SK-N-SH treated with all-trans-retinoic acid at 6 μM for 48 hours (cell line): Measurements from ENCODE around the gene HAUS8.
A peak's percentile ranks its signal among the peaks of the same experiment; 100 is the strongest.
"Not testable (repeated sequence)": the region's sequence is repeated elsewhere in the genome, so short reads cannot be mapped to it uniquely, and the experiment has no call there.

Source experiments
- ATAC-seq: fragments of 200-7000 bp; cut with Tn5 transposase; 3 replicates; pipeline ENCODE4 v1.9.1; 2020; ENCODE audit warnings: mild to moderate bottlenecking, moderate library complexity
- ARNTL ChIP-seq: fragments of 450-650 bp; formaldehyde crosslinking; IDR thresholded peaks from 2 replicates; pipeline ENCODE4 v1.5.0; 2020; ENCODE audit warnings: low read depth, mild to moderate bottlenecking, moderate library complexity, borderline replicate concordance
- BACH2 ChIP-seq: fragments of 250-450 bp; sonication (Bioruptor Pico); IDR thresholded peaks from 2 replicates; pipeline ENCODE4 v1.9.0; 2021; ENCODE audit warnings: mild to moderate bottlenecking, borderline replicate concordance
- CSDC2 ChIP-seq: fragments of 250-450 bp; sonication (Bioruptor Pico); IDR thresholded peaks from 2 replicates; pipeline ENCODE4 v1.5.0; 2020; ENCODE audit warnings: mild to moderate bottlenecking, moderate library complexity
- ESRRG ChIP-seq: fragments of 250-450 bp; sonication (Bioruptor Pico); IDR thresholded peaks from 2 replicates; pipeline ENCODE4 v1.6.1; 2021; ENCODE audit warnings: mild to moderate bottlenecking
- GLIS3 ChIP-seq: fragments of 250-450 bp; sonication (Bioruptor Pico); IDR thresholded peaks from 2 replicates; pipeline ENCODE4 v1.5.0; 2020; ENCODE audit warnings: mild to moderate bottlenecking, moderate library complexity
- ISL1 ChIP-seq: fragments of 250-450 bp; sonication (Bioruptor Pico); IDR thresholded peaks from 2 replicates; pipeline ENCODE4 v2.1.2; 2022; ENCODE audit warnings: mild to moderate bottlenecking, moderate library complexity
- OSR1 ChIP-seq: fragments of 250-450 bp; sonication (Bioruptor Pico); IDR thresholded peaks from 2 replicates; pipeline ENCODE4 v1.8.0; 2022; ENCODE audit warnings: moderate library complexity, mild to moderate bottlenecking, inconsistent platforms
- PPARA ChIP-seq: fragments of 250-450 bp; sonication (Bioruptor Pico); IDR thresholded peaks from 2 replicates; pipeline ENCODE4 v1.5.0; 2020; ENCODE audit warnings: mild to moderate bottlenecking, borderline replicate concordance
- RARB ChIP-seq: fragments of 250-450 bp; sonication (Bioruptor Pico); IDR thresholded peaks from 2 replicates; pipeline ENCODE4 v1.8.0; 2021; ENCODE audit warnings: mild to moderate bottlenecking, moderate library complexity
- SNAI2 ChIP-seq: fragments of 250-450 bp; sonication (Bioruptor Pico); IDR thresholded peaks from 2 replicates; pipeline ENCODE4 v1.5.0; 2020; ENCODE audit warnings: mild to moderate bottlenecking, moderate library complexity
- ZFP3 ChIP-seq: fragments of 250-450 bp; sonication (Bioruptor Pico); IDR thresholded peaks from 2 replicates; pipeline ENCODE4 v1.5.0; 2020; ENCODE audit warnings: mild to moderate bottlenecking, moderate library complexity
- ZFP30 ChIP-seq: fragments of 450-650 bp; formaldehyde crosslinking; IDR thresholded peaks from 2 replicates; pipeline ENCODE4 v1.5.0; 2022; ENCODE audit warnings: mild to moderate bottlenecking, moderate library complexity
- ZNF565 ChIP-seq: fragments of 450-650 bp; formaldehyde crosslinking; conservative IDR thresholded peaks from 2 replicates; pipeline ENCODE4 v1.5.0; 2020; ENCODE audit warnings: low read depth, mild to moderate bottlenecking, moderate library complexity
- ZNF70 ChIP-seq: fragments of 450-650 bp; formaldehyde crosslinking; IDR thresholded peaks from 2 replicates; pipeline ENCODE4 v1.5.0; 2020; ENCODE audit warnings: mild to moderate bottlenecking, moderate library complexity
- ZNF8 ChIP-seq: fragments of 450-650 bp; formaldehyde crosslinking; IDR thresholded peaks from 2 replicates; pipeline ENCODE4 v1.5.0; 2020; ENCODE audit warnings: mild to moderate bottlenecking, moderate library complexity
- TF ChIP-seq, protein P1 (sequence below): fragments of 250-450 bp; sonication (Bioruptor Pico); IDR thresholded peaks from 2 replicates; pipeline ENCODE4 v1.5.0; 2020; ENCODE audit warnings: mild to moderate bottlenecking, moderate library complexity
- TF ChIP-seq, protein P2 (sequence below): fragments of 250-450 bp; sonication (Bioruptor Pico); IDR thresholded peaks from 2 replicates; pipeline ENCODE4 v1.8.0; 2020; ENCODE audit warnings: mild to moderate bottlenecking, moderate library complexity, borderline replicate concordance
- TF ChIP-seq, protein P3 (sequence below): fragments of 250-450 bp; sonication (Bioruptor Pico); IDR thresholded peaks from 2 replicates; pipeline ENCODE4 v1.8.0; 2021; ENCODE audit warnings: low read depth, mild to moderate bottlenecking, moderate library complexity, borderline replicate concordance
- TF ChIP-seq, protein P4 (sequence below): fragments of 250-450 bp; sonication (Bioruptor Pico); IDR thresholded peaks from 2 replicates; pipeline ENCODE4 v1.5.1; 2021; ENCODE audit warnings: mild to moderate bottlenecking, moderate library complexity

The HAUS8 gene

DNA sequence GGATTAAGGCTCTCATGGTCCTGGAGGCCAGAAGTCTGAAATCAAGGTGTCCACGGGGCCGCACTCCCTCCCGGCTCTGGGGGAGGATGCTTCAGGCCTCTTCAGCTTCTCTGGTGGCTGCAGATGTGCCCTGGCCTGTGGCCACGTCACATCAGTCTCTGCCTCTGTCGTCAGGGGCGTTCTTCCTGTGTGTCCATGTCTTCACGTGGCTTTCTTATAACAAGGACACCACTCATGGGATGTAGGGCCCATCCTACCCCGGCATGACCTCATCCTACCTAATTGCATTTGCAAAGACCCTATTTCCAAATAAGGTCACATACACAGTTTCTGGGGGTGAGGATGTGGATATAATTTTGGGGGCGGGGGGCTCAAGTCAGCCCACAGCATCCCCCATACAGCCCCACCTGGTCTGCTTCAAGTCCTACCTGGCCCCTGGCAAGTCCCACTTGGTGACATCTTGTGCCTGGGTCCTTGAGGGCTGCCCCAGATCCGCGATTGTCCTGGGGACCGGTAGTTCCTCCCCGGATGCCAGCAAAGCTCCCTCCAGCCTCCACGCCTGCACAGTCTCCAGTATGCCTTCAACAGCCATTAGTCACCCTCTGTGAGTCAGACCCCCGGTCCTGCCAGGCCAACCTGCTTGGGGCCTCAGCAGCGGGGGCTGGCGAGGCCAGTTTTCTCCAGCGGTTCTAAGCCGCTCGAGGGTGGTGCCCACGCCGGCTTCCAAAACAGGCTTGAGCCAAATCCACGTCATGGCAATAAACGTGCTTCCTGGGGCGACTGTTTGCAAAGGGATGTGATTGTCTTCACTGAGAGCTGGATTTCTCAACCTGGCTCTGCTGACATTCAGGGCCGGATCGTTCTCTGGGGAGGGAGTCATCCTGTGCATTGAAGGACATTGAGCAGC, 32.5 kb upstream of the HAUS8 start:
- ATAC-seq: peak; percentile 98
- TF ChIP-seq ZNF565 (CRISPR knock-in tag): no peak
- TF ChIP-seq ZFP3 (CRISPR knock-in tag): peak; percentile 15; the same call in 1 of the 2 replicates
- TF ChIP-seq, protein P1, sequence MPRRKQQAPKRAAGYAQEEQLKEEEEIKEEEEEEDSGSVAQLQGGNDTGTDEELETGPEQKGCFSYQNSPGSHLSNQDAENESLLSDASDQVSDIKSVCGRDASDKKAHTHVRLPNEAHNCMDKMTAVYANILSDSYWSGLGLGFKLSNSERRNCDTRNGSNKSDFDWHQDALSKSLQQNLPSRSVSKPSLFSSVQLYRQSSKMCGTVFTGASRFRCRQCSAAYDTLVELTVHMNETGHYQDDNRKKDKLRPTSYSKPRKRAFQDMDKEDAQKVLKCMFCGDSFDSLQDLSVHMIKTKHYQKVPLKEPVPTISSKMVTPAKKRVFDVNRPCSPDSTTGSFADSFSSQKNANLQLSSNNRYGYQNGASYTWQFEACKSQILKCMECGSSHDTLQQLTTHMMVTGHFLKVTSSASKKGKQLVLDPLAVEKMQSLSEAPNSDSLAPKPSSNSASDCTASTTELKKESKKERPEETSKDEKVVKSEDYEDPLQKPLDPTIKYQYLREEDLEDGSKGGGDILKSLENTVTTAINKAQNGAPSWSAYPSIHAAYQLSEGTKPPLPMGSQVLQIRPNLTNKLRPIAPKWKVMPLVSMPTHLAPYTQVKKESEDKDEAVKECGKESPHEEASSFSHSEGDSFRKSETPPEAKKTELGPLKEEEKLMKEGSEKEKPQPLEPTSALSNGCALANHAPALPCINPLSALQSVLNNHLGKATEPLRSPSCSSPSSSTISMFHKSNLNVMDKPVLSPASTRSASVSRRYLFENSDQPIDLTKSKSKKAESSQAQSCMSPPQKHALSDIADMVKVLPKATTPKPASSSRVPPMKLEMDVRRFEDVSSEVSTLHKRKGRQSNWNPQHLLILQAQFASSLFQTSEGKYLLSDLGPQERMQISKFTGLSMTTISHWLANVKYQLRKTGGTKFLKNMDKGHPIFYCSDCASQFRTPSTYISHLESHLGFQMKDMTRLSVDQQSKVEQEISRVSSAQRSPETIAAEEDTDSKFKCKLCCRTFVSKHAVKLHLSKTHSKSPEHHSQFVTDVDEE: no peak
- TF ChIP-seq, protein P2, sequence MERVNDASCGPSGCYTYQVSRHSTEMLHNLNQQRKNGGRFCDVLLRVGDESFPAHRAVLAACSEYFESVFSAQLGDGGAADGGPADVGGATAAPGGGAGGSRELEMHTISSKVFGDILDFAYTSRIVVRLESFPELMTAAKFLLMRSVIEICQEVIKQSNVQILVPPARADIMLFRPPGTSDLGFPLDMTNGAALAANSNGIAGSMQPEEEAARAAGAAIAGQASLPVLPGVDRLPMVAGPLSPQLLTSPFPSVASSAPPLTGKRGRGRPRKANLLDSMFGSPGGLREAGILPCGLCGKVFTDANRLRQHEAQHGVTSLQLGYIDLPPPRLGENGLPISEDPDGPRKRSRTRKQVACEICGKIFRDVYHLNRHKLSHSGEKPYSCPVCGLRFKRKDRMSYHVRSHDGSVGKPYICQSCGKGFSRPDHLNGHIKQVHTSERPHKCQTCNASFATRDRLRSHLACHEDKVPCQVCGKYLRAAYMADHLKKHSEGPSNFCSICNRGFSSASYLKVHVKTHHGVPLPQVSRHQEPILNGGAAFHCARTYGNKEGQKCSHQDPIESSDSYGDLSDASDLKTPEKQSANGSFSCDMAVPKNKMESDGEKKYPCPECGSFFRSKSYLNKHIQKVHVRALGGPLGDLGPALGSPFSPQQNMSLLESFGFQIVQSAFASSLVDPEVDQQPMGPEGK: peak; percentile 87; the same call in 1 of the 2 replicates
- TF ChIP-seq, protein P3, sequence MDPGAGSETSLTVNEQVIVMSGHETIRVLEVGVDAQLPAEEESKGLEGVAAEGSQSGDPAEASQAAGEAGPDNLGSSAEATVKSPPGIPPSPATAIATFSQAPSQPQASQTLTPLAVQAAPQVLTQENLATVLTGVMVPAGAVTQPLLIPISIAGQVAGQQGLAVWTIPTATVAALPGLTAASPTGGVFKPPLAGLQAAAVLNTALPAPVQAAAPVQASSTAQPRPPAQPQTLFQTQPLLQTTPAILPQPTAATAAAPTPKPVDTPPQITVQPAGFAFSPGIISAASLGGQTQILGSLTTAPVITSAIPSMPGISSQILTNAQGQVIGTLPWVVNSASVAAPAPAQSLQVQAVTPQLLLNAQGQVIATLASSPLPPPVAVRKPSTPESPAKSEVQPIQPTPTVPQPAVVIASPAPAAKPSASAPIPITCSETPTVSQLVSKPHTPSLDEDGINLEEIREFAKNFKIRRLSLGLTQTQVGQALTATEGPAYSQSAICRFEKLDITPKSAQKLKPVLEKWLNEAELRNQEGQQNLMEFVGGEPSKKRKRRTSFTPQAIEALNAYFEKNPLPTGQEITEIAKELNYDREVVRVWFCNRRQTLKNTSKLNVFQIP (CRISPR knock-in tag): no peak
- TF ChIP-seq, all 23 proteins: peak for 2

DNA sequence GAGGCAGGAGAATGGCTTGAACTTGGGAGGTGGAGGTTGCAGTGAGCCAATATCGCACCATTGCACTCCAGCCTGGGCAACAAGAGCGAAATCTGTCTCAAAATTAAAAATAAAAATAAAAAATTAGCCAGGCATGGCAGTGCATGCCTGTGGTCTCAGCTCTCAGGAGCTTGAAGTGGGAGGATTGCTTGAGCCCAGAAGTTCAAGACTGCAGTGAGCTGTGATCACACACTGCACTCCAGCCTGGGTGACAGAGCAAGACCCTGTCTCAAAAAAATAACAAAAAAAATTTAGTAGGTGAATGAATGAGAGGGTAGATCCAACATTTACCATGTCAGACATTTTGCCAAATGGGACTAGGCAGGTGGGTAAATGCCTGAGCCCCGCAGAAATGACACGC, 31.7 kb upstream of the HAUS8 start:
- ATAC-seq: not testable (repeated sequence)

DNA sequence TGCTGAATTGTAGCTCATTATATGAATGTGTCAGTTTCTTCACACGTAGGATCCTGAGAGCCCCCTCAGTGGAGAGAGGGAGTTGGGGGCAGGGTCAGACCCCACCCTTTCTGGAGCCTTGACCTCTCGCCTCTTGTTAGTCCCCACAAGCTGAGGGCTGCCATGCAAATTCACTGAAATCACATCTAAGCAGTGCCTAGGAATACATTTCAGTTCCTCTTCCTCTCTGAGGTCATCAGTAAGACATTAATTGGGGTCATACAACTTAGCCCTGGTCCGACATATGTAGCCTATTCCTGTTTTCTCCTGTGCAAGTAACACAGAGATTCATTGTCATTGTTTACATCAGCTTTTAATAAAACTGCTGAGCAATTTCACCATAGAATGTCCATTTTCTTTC, 30.3 kb upstream of the HAUS8 start:
- TF ChIP-seq ZFP3 (CRISPR knock-in tag): no peak
- no peak for TF ChIP-seq RARB
- TF ChIP-seq, protein P4, sequence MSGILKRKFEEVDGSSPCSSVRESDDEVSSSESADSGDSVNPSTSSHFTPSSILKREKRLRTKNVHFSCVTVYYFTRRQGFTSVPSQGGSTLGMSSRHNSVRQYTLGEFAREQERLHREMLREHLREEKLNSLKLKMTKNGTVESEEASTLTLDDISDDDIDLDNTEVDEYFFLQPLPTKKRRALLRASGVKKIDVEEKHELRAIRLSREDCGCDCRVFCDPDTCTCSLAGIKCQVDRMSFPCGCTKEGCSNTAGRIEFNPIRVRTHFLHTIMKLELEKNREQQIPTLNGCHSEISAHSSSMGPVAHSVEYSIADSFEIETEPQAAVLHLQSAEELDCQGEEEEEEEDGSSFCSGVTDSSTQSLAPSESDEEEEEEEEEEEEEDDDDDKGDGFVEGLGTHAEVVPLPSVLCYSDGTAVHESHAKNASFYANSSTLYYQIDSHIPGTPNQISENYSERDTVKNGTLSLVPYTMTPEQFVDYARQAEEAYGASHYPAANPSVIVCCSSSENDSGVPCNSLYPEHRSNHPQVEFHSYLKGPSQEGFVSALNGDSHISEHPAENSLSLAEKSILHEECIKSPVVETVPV (CRISPR knock-in tag): no peak
- TF ChIP-seq GLIS3: no peak
- TF ChIP-seq ARNTL (CRISPR knock-in tag): no peak
- TF ChIP-seq, protein P2: no peak
- TF ChIP-seq ZNF8 (CRISPR knock-in tag): no peak
- TF ChIP-seq ESRRG (CRISPR knock-in tag): no peak
- TF ChIP-seq ZNF565 (CRISPR knock-in tag): no peak
- no peak for TF ChIP-seq SNAI2 (CRISPR knock-in tag)
- no peak for TF ChIP-seq ZFP30 (CRISPR knock-in tag)
- TF ChIP-seq PPARA (CRISPR knock-in tag): no peak

DNA sequence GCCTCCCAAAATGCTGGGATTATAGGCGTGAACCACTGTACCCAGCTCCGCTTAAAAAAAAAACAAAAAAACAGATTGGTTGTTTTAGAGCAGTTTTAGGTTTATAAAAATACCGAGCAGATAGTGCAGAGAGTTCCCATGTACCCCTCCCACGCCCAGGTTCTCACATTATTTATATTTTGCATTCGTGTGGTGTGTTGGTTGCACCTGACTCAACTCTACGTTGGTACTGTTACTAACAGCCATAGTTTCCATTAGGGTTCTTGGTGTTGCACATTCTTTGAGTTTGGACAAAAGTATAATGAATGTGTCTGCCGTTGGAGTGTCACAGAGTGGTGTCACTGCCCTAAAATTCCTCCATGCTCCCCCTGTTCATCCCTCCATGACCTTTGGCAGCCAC, 29.4 kb upstream of the HAUS8 start:
- no peak for TF ChIP-seq PPARA (CRISPR knock-in tag)

More for the DNA sequence above, 30.3 kb upstream of the HAUS8 start:
- no peak for ATAC-seq

DNA sequence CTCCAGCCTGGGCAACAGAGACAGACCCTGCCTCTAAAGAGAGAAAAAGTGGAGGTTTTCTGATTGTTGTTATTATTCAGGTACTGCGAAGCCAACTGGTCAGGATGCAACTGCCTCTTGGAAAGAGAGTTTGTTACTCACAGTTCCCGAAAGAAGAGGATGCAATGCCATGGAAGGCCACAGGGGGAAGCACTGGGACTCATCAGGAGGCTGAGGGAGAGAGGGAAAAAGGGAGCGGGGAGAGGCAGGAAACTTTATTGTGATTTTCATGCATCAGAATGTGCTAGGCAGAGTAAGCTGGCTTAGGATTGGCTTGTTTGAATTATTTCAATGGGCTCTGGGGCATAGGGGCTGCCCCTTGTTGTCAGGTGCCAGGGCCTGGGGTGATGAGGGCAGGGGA, 27.9 kb upstream of the HAUS8 start:
- ATAC-seq: no peak
- TF ChIP-seq CSDC2 (CRISPR knock-in tag) (no peak), ZNF70 (CRISPR knock-in tag) (no peak), BACH2 (CRISPR knock-in tag) (no peak), RARB (no peak), OSR1 (CRISPR knock-in tag) (no peak), ISL1 (CRISPR knock-in tag) (no peak)
- TF ChIP-seq, protein P1: no peak
- TF ChIP-seq, protein P3 (CRISPR knock-in tag): no peak

More for the DNA sequence above, 29.4 kb upstream of the HAUS8 start:
- no peak for ATAC-seq
